Gastrocnemius medialis (tissue), 4 donors: Measurements from ENCODE around the gene RBBP6.

Source experiments
- CTCF ChIP-seq, 5 experiments: fragments of 450-650 bp in 3 of 5; fragments of 200-600 bp in 2 of 5; sonication (generic) in 2 of 5; IDR thresholded peaks in 4 of 5; conservative IDR thresholded peaks in 1 of 5; 1 replicate in 4 of 5; 2 replicates in 1 of 5; pipeline ENCODE4 v1.5.1; 2016 to 2019; ENCODE audit warnings: antibody characterized with exemption in 5 of 5, mild to moderate bottlenecking in 3 of 5, moderate library complexity in 3 of 5
- POLR2A ChIP-seq, 2 donors: fragments of 450-650 bp; IDR thresholded peaks; one replicate each; pipeline ENCODE4 v1.6.1; 2017; ENCODE audit warnings: antibody characterized with exemption in 2 of 2, mild to moderate bottlenecking in 2 of 2, moderate library complexity in 2 of 2

- TF ChIP-seq POLR2A (IDR thresholded peaks at IDR 0.05), result no peak
- TF ChIP-seq CTCF (IDR thresholded peaks at IDR 0.05 in 4 of 5, conservative IDR thresholded peaks at IDR 0.05 in 1 of 5), result no peak
Observed at GRCh38 chr16:24522751-24523150, 16.6 kb upstream of the RBBP6 start.
